H4 (cell line): ENCODE results near the gene MFGE8. TPM values are rescaled to one million over a fixed set of nuclear protein-coding genes. Genes with fewer than 3 reads are reported as not detected.

Experiments
- DNase-seq: peaks from one replicate; pipeline ENCODE4 v3.0.0-alpha.2; 2015; ENCODE audit warnings: low spot score
- total RNA-seq: library from RNA; depleted of rRNA; stranded (reverse); fragments of >200 nt; shearing (Covaris generic); gene quantifications from 2 replicates; pipeline ENCODE4 v1.2.3, GENCODE V29; 2014

MFGE8 gene
- total RNA-seq, 1 experiment from 2014 or later = 40.0 TPM

DNA sequence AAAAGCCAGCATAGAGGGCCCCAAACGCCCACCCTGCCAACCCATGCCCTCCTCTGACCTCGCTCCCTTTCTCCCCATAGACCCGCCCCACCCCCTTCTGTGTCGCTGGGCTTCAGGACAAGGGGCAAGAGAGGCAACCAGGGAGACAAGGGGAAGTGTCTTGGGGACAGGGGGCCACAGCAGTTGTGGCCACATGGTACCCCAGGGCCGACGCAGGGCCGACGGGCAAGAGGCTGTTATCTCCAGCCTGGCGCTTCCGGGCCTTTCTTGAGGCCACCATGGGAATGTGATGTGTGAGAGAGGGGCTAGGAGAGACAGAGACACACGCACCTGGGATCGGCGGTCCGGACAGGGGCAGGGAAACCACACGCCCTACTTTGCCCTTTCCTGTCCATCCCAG is 14.4 kb downstream of the MFGE8 start:
- DNase-seq = no peak

DNA sequence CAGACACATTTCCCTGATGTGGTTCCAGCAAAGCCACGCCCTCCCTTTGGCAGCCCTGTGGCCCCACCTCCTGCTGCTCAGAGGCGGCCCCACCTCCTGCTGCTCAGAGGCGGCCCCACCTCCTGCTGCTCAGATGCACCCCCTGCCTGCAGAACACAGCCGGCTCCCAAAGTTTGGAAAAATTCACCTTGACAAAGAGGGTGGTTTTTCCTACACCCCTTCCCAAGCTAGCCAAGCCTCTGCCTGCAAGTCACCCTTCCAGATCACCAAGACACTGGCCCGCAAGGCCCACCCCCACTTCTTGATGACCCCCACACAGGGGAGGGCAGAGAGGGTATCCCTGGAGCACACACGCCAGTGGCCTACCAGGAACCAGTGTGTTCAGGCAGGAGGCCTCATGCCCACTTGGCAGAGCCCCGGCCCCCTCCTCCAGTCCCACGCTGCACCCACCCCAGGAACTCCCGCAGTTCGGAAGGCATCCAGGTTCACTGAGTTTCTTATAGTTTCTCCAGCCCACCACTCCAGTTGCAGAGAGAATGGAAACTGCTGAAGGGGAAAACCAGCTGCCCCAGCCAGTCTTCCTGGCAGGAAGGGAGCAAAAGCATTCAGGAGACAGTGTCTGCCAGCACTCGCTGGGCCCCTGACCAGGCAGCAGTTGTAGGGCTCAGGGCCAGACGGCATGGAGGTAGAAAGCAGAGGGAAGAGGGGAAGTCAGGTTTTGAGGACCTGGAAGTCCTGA is 15.6 kb downstream of the MFGE8 start:
- DNase-seq = peak; percentile 88

DNA sequence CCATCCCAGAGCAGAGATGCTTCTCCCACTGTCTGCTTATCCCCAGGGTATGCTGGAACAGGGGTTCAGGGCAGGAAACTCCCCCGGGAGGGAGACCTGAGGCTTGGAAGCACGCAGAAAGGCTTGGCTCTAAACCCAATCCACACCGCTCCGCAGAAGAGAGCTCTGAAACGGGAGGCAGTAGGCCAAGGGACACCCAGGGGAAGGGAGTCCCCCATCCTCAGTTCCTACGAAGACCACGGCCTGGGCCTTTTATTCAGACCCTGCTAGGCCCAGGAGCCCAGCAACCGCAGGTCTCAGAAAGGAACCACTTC is 16.1 kb downstream of the MFGE8 start:
- DNase-seq = no peak

DNA sequence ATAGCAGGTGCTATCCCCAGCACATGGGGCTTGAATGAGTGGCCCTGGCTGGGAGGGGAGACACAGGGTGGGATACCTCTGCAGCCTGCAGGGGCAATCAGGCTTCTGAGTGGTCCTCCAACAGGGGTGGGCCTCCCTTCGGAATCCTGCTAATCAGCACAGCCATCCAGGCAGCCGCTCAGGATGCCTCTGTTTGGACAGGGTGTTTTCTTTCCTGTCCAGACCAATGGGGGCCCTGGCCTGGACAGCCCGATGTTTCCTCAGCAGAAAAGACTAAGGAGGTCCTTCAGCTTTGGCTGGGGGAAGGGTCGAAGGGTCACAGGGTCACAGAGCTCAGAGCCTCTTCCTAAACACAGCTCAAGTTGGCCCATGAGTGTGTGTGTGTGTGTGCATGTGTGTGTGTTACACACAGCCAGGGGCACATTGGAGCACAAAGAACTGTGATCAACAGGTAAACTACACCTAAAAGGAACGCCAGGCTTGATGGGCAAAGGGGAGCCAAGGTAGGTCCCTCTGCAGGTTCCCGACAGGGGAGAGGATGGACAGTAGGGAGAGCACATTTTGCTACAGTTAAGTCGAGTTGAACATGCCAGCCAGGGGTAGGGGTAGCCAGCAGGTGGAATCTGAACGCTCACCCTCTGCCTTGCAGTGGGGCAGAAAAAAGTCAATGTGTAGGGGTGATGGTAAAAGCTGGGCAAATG is 16.7 kb downstream of the MFGE8 start:
- DNase-seq = no peak

DNA sequence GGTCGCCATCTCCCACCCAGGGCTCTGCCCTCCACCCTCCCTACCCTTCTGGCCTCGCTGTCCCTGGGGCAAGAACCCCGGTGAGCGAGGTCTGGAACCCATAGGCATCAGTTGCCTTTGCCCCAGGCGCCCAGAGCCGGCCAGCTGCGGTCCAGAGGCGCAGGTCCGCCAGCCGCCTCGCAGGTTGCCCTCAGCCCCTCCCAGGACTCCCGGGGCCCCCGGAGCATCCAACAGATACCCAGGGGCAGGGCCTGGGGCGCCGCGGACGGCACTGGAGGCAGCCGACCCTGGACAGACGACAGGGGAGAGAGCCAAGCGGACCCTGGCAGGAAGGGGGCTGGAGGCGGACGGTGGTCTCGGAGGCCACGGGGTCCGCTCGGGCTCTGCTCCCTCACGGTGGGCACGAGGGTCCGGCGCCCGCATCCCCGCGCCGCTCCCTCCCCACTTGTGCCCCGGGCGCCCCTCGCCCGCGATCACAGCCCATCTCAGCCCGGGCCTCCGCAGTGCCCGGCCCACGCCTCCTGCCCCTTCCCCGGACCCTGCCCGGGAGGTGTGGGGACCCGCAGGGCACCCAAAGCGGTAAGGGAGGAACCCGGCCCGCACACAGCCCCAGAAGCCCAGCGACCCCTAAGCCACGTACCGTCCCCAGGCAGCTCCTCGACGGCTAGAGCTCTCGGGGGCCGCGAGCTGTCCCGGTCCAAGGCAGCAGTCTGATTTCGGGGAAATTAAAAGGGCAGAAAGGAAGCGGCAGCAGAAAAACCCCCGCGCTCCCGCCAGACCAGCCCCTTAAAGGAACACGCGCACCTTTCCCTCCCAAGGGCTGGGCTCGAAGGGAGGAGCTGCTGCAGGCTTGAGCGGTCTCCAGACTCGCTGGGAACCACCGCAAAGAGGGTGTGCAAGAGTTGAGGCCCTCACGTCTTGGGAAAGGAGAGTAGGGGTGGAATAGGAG is 18.1 kb downstream of the MFGE8 start, which contains the start of gene HAPLN3:
Gene HAPLN3 (minus strand): TSS at position 726 of the 949 bp plus-strand sequence. CDS start 8,246 bp downstream, outside the sequence.
- no peak for DNase-seq

DNA sequence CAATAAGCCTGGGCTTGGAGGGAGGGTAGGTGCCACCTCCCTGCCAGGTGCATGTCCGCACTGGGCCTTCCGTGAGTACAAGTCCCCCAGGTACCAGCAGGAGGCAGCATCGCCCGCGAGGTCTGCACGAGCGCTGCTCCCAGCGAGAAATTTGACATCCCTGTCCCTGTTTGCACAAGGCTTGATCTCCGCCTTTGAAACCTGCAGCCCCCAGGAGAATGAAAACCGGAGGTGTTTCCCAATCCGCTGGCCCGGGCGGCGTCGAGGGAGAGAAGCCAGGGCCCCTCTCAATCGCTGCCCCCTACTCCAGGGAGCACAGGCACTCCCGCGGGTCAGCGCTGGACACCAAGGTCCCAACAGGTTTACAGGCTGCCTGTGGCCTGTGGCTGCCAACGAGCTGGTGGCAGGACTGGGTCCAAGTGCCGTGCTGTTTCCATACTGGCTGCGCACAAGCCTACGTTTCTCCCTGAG is 18.8 kb downstream of the MFGE8 start:
- DNase-seq = no peak

DNA sequence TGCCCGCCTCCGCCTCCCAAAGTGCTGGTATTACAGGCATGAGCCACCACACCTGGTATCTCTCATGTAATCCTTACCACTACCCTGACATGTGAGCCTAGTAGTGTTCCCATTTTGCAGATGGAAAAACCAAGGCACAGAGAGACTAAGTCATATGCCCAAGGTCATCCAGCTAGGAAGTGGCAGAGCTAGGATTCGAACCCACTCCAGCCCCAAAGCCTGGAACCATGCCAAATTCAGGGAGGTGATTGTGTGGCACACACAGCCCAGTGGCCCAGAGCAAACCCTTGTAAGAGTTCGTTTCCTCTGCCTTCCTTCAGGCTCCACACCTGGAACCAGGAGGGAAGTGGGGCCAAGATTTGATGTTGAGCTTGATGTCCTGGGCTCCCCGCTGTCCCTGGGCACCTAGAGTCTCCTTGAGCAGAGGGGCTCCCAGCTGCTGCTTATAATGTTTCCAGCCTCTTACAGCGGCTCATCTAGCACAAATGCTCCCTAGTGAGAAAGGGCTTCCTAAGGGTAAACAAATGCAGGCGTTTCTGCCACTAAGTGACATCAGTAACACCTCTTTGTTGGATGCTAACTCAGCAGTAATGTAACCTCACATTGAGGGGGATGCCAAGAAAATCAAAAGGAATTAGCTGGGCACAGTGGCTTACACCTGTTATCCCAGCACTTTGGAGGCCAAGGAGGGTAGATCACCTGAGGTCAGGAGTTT is 21.5 kb downstream of the MFGE8 start:
- DNase-seq = no peak

DNA sequence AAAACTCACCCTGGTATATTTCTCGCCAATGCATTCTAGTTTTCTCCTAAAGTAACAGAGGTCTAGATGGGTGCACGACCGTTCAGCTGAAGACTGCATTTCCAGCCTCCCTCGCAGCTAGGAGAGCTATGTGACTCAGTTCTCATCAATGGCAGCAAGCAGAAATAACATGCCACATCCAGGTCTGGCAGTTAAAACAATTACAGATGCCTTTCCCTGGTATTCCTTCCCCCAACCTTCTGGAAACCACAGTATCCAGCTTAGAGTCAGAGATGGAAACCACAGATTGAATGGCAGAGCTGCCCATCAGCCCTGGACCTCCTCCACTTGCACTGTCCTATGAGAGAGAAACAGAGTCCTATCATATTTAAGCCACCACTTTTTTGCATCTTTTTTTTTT is 22.7 kb downstream of the MFGE8 start:
- DNase-seq = peak; percentile 31

DNA sequence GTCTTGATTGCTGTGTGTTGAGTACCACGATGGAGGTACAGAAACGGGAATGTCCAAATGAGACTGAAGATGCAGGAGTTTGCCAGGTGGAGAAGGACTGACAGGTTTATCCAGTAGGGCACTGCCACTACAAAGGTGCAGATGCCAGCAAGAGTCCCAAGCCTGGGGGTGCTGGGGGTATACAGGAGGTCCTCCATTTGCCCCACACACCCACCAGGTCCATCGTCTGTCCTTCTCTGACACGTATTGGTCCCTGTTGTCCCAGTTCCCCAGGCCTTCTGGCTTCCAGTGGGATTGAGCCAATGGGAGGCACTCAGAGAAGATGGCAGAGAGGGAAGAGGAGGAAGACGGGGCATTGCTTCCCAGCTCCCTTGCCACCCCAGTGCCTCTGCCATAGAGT is 24.5 kb downstream of the MFGE8 start:
- DNase-seq = no peak

DNA sequence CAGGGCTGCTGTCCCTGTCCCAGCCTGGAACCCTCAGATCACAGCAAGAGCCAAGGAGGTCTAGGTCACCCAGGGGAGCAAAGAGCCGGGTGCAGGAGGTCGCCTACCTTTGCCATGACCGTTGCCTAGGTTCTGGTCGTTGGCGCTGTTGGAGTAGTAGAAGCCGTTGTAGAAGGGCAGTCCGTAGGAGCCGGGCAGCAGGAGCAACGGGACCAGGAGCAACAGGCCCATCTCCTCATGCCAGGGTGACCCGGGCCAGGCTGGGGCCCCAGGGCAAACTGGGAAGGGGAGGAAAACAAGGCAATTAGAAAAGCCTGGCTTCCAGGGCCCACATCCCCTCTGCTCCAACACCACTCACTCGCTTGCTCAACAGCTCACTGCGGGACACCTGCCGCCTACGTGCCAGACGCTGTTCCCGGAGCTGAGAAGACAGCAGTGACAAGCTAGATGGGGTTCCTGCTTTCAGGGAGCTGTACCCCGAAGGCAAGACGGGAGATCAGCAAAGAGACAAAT is 26.1 kb downstream of the MFGE8 start:
- no peak for DNase-seq

DNA sequence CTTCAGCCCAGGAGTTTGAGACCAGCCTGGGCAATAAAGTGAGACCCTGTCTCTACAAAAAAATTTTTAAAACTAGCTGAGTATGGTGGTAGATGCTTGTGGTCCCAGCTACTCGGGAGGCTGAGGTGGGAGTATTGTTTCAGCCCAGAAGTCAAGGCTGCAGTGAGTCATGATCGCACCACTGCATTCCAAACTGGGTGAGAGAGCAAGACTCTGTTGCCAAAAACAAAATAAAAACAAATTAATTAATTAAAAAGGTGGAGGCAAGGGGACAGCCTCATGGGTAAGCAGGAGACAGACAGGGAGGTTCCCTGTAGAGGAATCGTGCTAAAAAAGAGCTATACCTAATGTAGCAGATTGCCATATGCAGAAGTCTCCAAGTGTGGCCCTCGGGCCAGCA is 30.4 kb downstream of the MFGE8 start:
- DNase-seq = no peak

DNA sequence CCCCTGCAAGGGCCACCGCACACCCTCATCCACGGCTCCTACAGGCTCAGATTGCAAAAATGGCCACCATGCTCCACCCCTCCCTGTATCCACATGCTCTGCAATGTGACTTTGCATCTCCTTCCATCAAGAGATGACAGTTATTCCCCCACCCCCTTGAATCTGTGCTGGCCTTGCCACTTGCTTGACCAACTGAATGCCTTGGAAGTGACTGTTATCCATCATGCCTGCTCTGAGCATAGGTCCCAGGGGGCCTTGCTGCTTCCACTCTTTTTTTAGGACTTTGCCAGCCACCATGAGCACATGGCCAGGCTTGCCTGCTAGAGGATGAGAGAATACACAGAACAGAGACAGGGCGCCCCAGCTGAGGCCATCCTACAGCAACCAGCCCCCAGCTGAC is 31.4 kb downstream of the MFGE8 start:
- no peak for DNase-seq

DNA sequence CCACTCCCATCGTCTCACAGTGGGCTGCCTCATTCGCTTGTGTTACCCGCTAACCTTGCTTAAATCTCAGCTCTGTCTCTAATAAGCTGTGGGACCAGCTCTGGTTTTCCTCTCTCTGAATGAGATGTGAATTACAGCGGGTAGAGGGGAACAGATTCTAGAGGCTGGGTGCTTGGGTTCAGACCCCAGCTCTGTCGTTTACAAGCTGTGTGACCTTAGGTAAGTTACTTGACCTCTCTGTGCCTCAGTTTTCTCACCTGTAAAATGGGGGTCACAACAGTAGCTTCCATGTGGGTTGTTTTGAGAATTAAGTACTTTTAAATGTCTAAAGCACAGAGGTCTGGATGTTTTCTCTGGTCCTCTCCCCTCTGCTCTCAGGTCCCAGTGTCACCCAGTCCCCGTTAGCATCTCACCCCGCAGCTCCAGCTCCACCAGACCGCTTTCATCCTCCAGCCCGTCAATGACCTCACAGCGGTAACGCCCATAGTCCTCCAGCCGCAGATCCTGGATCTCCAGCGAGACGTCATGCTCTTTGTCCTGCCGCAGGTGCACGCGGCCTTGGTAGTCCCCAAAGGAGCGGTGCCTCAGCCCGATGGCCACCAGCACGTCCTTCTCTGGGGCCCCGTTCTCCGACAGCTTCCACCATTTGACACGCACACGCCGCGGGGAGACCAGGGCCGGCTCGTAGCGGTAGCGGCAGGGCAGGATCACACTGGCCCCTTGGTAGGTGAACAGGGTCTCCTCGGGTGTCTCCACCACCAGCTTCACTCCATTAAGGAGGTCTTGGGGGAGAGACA is 32.0 kb downstream of the MFGE8 start:
- DNase-seq = no peak

DNA sequence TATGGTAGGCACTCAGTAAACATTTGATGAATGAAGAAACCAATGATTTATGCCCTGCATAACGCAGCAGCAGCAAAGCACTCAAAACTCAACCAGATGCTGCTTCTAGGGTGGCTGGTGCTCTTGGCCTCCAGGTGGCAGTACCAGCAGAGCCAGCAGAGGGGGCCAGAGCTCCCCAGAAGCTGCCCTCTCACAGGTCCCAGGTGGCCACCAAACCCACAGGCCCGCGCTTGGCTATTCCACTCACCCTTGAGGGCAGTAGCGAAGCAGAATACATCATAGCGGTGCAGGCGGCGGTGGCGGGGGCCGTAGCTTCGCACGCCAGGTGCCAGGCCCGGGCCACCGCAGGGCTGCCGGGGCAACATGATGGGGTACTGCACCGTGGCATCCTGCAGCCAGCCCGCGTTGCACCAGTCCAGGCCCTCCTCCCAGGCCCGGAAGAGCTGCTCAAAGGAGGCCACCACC is 34.4 kb downstream of the MFGE8 start:
- peak; percentile 57 for DNase-seq

DNA sequence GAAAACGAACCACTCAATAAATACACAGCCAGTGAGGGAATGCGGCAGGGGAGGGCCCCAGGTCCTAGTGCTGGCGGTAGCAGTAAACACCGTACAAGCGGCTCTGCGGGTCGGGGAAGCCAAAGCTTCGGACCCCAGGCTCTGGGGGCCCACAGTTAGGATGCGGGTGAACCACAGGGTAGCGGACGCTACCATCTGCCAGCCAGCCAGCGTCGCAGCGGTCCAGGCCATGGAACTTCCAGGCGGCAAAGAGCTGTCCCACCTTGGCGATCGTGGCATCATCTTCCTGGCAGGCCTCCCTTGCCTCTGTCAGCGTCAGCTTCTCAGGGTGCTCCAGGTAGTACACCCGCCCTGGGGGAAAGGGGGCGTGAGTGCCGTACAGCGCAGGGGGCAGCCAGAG is 35.3 kb downstream of the MFGE8 start:
- no peak for DNase-seq

DNA sequence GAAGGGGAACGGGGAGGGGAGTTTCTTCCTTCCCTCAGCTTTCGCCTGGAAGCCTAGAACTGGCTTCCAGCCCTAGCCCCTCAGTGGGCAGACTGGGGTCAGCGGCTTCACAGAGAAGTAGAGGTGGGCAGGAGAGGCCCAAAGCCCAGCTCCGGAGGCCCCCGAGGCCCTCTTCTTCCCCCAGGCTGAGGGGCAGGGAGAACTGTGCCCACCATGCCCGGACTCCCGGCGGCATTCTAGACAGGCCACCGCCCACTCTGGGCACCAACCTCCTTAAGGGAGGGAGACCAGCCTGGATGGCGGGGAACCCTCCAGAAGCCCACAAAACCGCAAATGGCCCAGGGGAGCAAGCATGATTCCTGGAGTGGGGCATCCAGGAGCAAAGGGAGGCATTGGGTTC is 35.8 kb downstream of the MFGE8 start:
- DNase-seq = no peak

DNA sequence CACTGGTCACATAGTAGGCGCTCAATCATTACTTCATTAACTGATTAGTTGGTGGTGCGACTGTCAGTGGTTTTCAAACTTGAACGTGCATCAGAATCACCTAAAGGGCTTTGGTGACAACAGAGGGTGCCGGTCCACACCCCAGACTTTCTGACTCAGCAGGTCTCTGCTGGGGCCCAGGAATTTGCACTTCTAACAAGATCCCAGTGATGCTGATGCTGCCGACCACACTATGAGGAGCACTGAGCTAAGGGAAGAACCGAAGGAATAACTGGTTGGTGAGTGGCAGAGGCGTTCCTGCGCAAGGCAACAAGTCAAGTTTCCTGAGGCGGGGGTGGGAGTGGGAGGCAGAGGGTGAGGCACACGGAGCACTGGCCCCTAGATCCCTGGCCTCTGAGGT is 36.6 kb downstream of the MFGE8 start:
- no peak for DNase-seq

DNA sequence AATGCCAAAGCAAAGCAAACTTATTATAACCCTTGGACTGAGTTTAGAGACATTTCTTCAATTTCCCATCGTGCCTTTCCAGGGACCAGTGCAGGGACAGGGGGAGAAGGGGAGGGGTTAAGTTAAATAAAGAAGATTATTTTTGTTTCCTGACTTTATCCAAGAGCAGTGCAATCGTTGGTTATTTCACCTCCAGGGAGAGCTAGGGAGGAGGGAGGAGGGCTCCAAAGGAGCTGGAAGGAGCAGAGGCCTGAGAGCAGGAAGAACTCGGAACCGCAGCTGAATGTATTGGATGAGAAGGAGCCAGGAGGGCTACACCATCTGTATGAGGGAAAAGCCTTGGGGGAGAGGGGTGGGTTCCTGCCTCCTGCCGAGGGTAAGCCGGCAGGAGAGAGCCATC is 38.5 kb downstream of the MFGE8 start:
- DNase-seq = no peak

DNA sequence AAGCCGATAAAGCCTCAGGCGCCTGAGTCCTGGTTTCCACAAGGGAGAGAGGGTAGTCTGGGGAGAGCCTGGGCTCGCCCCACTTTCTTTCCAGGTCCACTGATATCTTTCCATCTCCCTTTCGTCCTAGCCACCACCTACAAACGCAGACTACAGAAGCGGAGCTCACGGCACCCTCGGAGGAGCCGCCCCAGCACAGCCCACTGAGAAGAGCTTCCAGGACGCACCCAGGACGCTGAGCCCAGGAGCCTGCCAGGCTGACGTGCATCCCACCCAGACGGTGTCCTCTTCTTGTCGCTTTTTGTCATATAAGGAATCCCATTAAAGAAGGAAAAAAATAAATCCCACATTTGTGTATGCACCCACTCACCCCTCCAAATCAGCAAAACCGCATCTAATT is 38.9 kb downstream of the MFGE8 start:
- DNase-seq = no peak

DNA sequence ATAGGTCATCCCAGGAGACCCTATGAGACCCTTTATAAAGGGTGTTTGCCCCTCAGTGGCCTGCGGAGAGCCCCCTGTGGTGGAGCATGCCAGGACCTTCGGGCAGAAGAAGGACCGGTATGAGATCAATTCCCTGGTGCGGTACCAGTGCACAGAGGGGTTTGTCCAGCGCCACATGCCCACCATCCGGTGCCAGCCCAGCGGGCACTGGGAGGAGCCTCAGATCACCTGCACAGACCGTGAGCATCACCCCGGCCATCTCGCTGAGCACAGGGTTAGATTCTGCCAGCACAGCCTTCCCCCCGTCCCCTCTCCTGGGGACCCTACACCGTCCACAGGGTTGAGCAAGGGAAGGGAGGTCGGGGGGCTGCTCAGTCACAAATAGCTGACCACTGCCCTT is 39.4 kb downstream of the MFGE8 start:
- DNase-seq = no peak

DNA sequence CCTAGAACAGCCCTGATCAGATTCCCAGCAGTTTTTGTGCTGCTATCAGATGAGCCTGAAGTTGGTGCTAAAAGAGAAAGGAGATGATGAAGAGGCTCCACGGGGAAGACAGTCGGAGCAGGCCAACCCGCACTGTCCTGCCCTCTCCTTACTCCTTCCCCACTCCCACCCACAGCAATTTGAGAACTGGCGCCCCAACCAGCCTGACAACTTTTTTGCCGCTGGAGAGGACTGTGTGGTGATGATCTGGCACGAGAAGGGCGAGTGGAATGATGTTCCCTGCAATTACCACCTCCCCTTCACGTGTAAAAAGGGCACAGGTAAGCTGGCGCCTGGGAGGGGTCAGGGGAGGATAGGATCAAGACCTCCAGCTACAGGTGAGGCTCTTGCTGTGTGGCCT is 40.5 kb downstream of the MFGE8 start:
- no peak for DNase-seq
